HG02798 (cell line): ENCODE results near the gene AGBL1.

Source experiments
- ATAC-seq: cut with Tn5 transposase; IDR thresholded peaks from one replicate; pipeline ENCODE4 v1.9.1; 2021; ENCODE audit warnings: mild to moderate bottlenecking; ENCODE audit not compliant: unreplicated experiment, poor library complexity

The AGBL1 gene

GRCh38 chr15:86231864-86232721 lies 152.4 kb downstream of the AGBL1 start:
- ATAC-seq = peak; percentile 71

GRCh38 chr15:86235667-86236066 lies 156.0 kb downstream of the AGBL1 start:
- ATAC-seq = no peak

GRCh38 chr15:86236356-86237110 lies 156.9 kb downstream of the AGBL1 start:
- ATAC-seq = no peak

GRCh38 chr15:86237111-86237500 lies 157.4 kb downstream of the AGBL1 start:
- ATAC-seq = no peak

GRCh38 chr15:86247249-86247955 lies 167.7 kb downstream of the AGBL1 start:
- no peak for ATAC-seq

- no peak for ATAC-seq
These were observed 175.6 kb downstream of the AGBL1 start for GRCh38 chr15:86255247-86255646.

GRCh38 chr15:86256628-86257027 lies 177.0 kb downstream of the AGBL1 start:
- ATAC-seq = no peak

GRCh38 chr15:86259589-86259988 lies 179.9 kb downstream of the AGBL1 start:
- no peak for ATAC-seq

GRCh38 chr15:86263230-86263629 lies 183.6 kb downstream of the AGBL1 start:
- ATAC-seq = no peak

- ATAC-seq = no peak
These were observed 187.3 kb downstream of the AGBL1 start for GRCh38 chr15:86266896-86267484.

- ATAC-seq = no peak
These were observed 188.2 kb downstream of the AGBL1 start for GRCh38 chr15:86267892-86268291.

- ATAC-seq = no peak
These were observed 188.9 kb downstream of the AGBL1 start for GRCh38 chr15:86268558-86268957.

- ATAC-seq = no peak
These were observed 193.6 kb downstream of the AGBL1 start for GRCh38 chr15:86273309-86273708.

- ATAC-seq = no peak
These were observed 195.7 kb downstream of the AGBL1 start for GRCh38 chr15:86275361-86275760.

GRCh38 chr15:86278586-86278985 lies 198.9 kb downstream of the AGBL1 start:
- ATAC-seq = no peak

- ATAC-seq = no peak
These were observed 205.0 kb downstream of the AGBL1 start for GRCh38 chr15:86284635-86285034.

- no peak for ATAC-seq
These were observed 215.8 kb downstream of the AGBL1 start for GRCh38 chr15:86295511-86295910.

GRCh38 chr15:86296769-86297168 lies 217.1 kb downstream of the AGBL1 start:
- ATAC-seq = no peak

- ATAC-seq = no peak
These were observed 220.9 kb downstream of the AGBL1 start for GRCh38 chr15:86300390-86301125.
